Stomach (tissue), 9 donors: ENCODE measurements around the gene SF3A2. TPM values are rescaled to one million over a fixed set of nuclear protein-coding genes. Genes with fewer than 3 reads are reported as not detected.

Experiments
- DNase-seq, 2 donors: peaks; one replicate each; pipeline versions ENCODE4 v3.0.0 to v3.0.0-alpha.2; 2013 to 2019
- H3K27ac ChIP-seq, 5 donors: fragments of 200-600 bp in 4 of 5; sonication (generic) in 4 of 5; one replicate each; pipeline ENCODE4 v1.5.1; 2013 to 2019; ENCODE audit warnings: mild to moderate bottlenecking in 1 of 5, moderate library complexity in 1 of 5
- H3K27me3 ChIP-seq, 3 donors: fragments of 200-600 bp; sonication (generic); one replicate each; pipeline ENCODE4 v1.5.1; 2017 to 2019; ENCODE audit warnings: mixed run types in 1 of 3
- H3K36me3 ChIP-seq, 4 donors: fragments of 200-600 bp; sonication (generic); 1 replicate in 3 of 4; 2 replicates in 1 of 4; pipeline ENCODE4 v1.5.1; 2016 to 2019
- H3K4me1 ChIP-seq, 4 donors: fragments of 200-600 bp; sonication (generic); one replicate each; pipeline ENCODE4 v1.5.1; 2016 to 2019
- H3K4me3 ChIP-seq, 4 donors: fragments of 200-600 bp; sonication (generic) in 3 of 4; one replicate each; pipeline ENCODE4 v1.5.1; 2016 to 2019; ENCODE audit warnings: mild to moderate bottlenecking in 1 of 4
- H3K9me3 ChIP-seq, 4 donors: fragments of 200-600 bp; sonication (generic); one replicate each; pipeline ENCODE4 v1.5.1; 2016 to 2019
- EP300 ChIP-seq: sonication (generic); formaldehyde crosslinking; IDR thresholded peaks from one replicate; pipeline ENCODE4 v1.6.1; 2017; ENCODE audit warnings: antibody characterized with exemption
- POLR2A ChIP-seq, 4 donors: fragments of 450-650 bp; IDR thresholded peaks; one replicate each; pipeline ENCODE4 v1.6.1; 2016; ENCODE audit warnings: antibody characterized with exemption in 4 of 4, control low read depth in 2 of 4, mild to moderate bottlenecking in 1 of 4, moderate library complexity in 1 of 4
- POLR2AphosphoS5 ChIP-seq, 3 donors: sonication (generic); formaldehyde crosslinking; IDR thresholded peaks; one replicate each; pipeline ENCODE4 v1.6.1; 2016; ENCODE audit warnings: antibody characterized with exemption in 3 of 3
- WGBS, 5 donors: extraction: QIAGEN DNeasy Blood & Tissue Kit in 3 of 5; methylation state at CpG; one replicate each; pipeline versions ENCODE4 v1.1.5 to v1.1.7; 2013 to 2018; 5-methylcytosine and 5-hydroxymethylcytosine counted together
- intact Hi-C: fragments of 100-400 bp; cut with DNase I; formaldehyde crosslinking; loops from one replicate; pipeline ENCODE4 v1.15.1; 2023; ENCODE audit warnings: low total_unique reads
- polyA plus RNA-seq, 3 donors: library from polyadenylated mRNA; stranded (reverse); fragments of 200-250 nt; gene quantifications; one replicate each; pipeline ENCODE4 v1.2.3, GENCODE V29; 2013
- total RNA-seq, 5 donors: library from RNA; depleted of rRNA; stranded (reverse); fragments of >200 nt; gene quantifications; one replicate each; pipeline versions ENCODE4 v1.1.0 to v1.2.3, GENCODE V29; 2014 to 2016
- TF ChIP-seq, protein P1 (sequence below), 7 experiments: fragments of 450-650 bp in 4 of 7; fragments of 200-600 bp in 3 of 7; sonication (generic) in 3 of 7; IDR thresholded peaks; one replicate each; pipeline ENCODE4 v1.5.1; 2016 to 2019; ENCODE audit warnings: antibody characterized with exemption in 7 of 7, control low read depth in 2 of 7, mild to moderate bottlenecking in 1 of 7
- donor health status: healthy with polysubstance abuse.
- donor health status: Bipolar disorder and iron deficiency.
- donor health status: healthy.

The SF3A2 gene
- total and polyA plus RNA-seq, 8 donors = 25.8 to 214 (median 37.0) TPM

GRCh38 chr19:2274185-2274711 is 37.6 kb downstream of the SF3A2 start:
- Histone ChIP-seq H3K36me3 (peaks cover 13 to 40% (median 37%) of the 10 kb centered on the region in 4 donors), H3K27ac (peak overlapping the region; percentile 38 to 99 (median 98)), H3K27me3 (no peaks in the 10 kb centered on the region), H3K9me3 (no peaks in the 10 kb centered on the region), H3K4me3 (peak overlapping the region in 3 of 4 donors; percentile 18 to 99 (median 97)), H3K4me1 (peaks cover 48 to 72% (median 58%) of the 10 kb centered on the region in 4 donors)
- DNase-seq = no peak
- WGBS, 5 donors = 78 to 91% (median 81%) methylated on average over 9 of the region's 9 CpGs
- TF ChIP-seq EP300 (no peak), POLR2AphosphoS5 (IDR thresholded peaks at IDR 0.05) (no peak), POLR2A (IDR thresholded peaks at IDR 0.05) (no peak)
- TF ChIP-seq, protein P1, sequence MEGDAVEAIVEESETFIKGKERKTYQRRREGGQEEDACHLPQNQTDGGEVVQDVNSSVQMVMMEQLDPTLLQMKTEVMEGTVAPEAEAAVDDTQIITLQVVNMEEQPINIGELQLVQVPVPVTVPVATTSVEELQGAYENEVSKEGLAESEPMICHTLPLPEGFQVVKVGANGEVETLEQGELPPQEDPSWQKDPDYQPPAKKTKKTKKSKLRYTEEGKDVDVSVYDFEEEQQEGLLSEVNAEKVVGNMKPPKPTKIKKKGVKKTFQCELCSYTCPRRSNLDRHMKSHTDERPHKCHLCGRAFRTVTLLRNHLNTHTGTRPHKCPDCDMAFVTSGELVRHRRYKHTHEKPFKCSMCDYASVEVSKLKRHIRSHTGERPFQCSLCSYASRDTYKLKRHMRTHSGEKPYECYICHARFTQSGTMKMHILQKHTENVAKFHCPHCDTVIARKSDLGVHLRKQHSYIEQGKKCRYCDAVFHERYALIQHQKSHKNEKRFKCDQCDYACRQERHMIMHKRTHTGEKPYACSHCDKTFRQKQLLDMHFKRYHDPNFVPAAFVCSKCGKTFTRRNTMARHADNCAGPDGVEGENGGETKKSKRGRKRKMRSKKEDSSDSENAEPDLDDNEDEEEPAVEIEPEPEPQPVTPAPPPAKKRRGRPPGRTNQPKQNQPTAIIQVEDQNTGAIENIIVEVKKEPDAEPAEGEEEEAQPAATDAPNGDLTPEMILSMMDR (IDR thresholded peaks at IDR 0.05) = no peak
- intact Hi-C loops = loop anchor here (5.0 kb wide), 1 partner anchor 42 kb away; no protein-coding TSS in a partner anchor

- Histone ChIP-seq H3K4me1 (peaks cover 48 to 76% (median 58%) of the 10 kb centered on the region in 4 donors), H3K9me3 (no peaks in the 10 kb centered on the region), H3K27me3 (no peaks in the 10 kb centered on the region), H3K36me3 (peaks cover 13 to 40% (median 37%) of the 10 kb centered on the region in 4 donors), H3K27ac (peak overlapping the region in 4 of 5 donors; percentile 36 to 56 (median 48)), H3K4me3 (peak overlapping the region in 2 of 4 donors; percentile 2 to 32)
- peak; percentile 69 to 86 for DNase-seq
- 53 to 70% (median 60%) methylated on average over 8 to 16 of the region's 16 CpGs for WGBS, 5 donors
- intact Hi-C loops = loop anchor here (5.0 kb wide), 1 partner anchor 43 kb away; no protein-coding TSS in a partner anchor
- TF ChIP-seq, protein P1 (IDR thresholded peaks at IDR 0.05) = peak in 5 of 7 experiments; percentile 30 to 49 (median 33)
- TF ChIP-seq EP300 (no peak), POLR2AphosphoS5 (IDR thresholded peaks at IDR 0.05) (peak in 2 of 3 donors; percentile 8 to 27)
Observed at GRCh38 chr19:2274931-2275535, 38.4 kb downstream of the SF3A2 start.

- H3K4me1 ChIP-seq = peaks cover 48 to 81% (median 57%) of the 10 kb centered on the region in 4 donors
- no peaks in the 10 kb centered on the region for H3K9me3 ChIP-seq
- peak in 1 of 3 donors; percentile 2 for TF ChIP-seq POLR2AphosphoS5 (IDR thresholded peaks at IDR 0.05)
- no peak for TF ChIP-seq EP300
- WGBS, 5 donors = 43 to 53% (median 46%) methylated on average over 30 to 74 of the region's 74 CpGs
- H3K36me3 ChIP-seq = peaks cover 13 to 40% (median 37%) of the 10 kb centered on the region in 4 donors
- intact Hi-C loops = no loop called here
- peak overlapping the region; percentile 8 to 56 (median 48) for H3K27ac ChIP-seq
- peak overlapping the region in 2 of 4 donors; percentile 2 to 32 for H3K4me3 ChIP-seq
- peak in 1 of 2 donors; percentile 63 for DNase-seq
- H3K27me3 ChIP-seq = no peaks in the 10 kb centered on the region
Observed at GRCh38 chr19:2275588-2276428, 39.2 kb downstream of the SF3A2 start.

- Histone ChIP-seq H3K9me3 (no peaks in the 10 kb centered on the region), H3K27ac (peak overlapping the region in 4 of 5 donors; percentile 36 to 50 (median 48)), H3K27me3 (peaks cover 0 to under 1% (median under 1%) of the 10 kb centered on the region in 3 donors), H3K36me3 (peaks cover 13 to 36% (median 33%) of the 10 kb centered on the region in 4 donors), H3K4me3 (peak overlapping the region in 1 of 4 donors; percentile 32), H3K4me1 (peaks cover 43 to 78% (median 51%) of the 10 kb centered on the region in 4 donors)
- intact Hi-C loops = no loop called here
- WGBS, 5 donors = 82 to 94% (median 87%) methylated on average over 19 to 28 of the region's 28 CpGs
- TF ChIP-seq EP300 (no peak), POLR2AphosphoS5 (IDR thresholded peaks at IDR 0.05) (no peak), POLR2A (IDR thresholded peaks at IDR 0.05) (no peak)
- TF ChIP-seq, protein P1 (IDR thresholded peaks at IDR 0.05) = no peak
- no peak for DNase-seq
Observed at GRCh38 chr19:2276429-2276986, 39.9 kb downstream of the SF3A2 start.
